Lower leg skin (tissue), 3 donors: ENCODE data around the gene NAALADL2.

Experiments
- POLR2A ChIP-seq, 2 donors: fragments of 450-650 bp; IDR thresholded peaks; one replicate each; pipeline ENCODE4 v1.6.1; 2016 to 2017; ENCODE audit warnings: antibody characterized with exemption in 2 of 2, mild to moderate bottlenecking in 1 of 2, moderate library complexity in 1 of 2
- TF ChIP-seq, protein P1 (sequence below), 3 donors: fragments of 450-650 bp; IDR thresholded peaks; one replicate each; pipeline ENCODE4 v1.5.1; 2016; ENCODE audit warnings: antibody characterized with exemption in 3 of 3, mild to moderate bottlenecking in 3 of 3, moderate library complexity in 2 of 3

DNA sequence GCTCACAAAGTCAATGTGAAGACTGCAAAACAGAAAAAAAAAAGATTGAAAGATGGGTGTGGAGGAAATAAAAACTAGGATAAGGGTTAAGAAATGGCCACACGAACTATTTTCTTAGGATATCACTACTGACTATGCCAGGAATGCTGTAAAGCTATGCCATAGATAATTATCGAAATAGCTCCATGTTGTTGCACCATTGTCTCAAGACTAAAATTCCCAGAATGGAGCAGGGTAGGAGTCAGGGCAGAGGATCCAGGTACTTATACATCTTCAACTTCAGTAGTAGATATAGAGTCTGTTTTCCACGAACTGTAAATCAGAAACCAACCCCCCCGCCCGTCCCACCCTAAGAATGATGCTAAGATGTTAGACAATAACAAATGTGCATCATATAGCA is 302.2 kb downstream of the NAALADL2 start:
- TF ChIP-seq POLR2A (IDR thresholded peaks at IDR 0.05), result no peak
- TF ChIP-seq, protein P1, sequence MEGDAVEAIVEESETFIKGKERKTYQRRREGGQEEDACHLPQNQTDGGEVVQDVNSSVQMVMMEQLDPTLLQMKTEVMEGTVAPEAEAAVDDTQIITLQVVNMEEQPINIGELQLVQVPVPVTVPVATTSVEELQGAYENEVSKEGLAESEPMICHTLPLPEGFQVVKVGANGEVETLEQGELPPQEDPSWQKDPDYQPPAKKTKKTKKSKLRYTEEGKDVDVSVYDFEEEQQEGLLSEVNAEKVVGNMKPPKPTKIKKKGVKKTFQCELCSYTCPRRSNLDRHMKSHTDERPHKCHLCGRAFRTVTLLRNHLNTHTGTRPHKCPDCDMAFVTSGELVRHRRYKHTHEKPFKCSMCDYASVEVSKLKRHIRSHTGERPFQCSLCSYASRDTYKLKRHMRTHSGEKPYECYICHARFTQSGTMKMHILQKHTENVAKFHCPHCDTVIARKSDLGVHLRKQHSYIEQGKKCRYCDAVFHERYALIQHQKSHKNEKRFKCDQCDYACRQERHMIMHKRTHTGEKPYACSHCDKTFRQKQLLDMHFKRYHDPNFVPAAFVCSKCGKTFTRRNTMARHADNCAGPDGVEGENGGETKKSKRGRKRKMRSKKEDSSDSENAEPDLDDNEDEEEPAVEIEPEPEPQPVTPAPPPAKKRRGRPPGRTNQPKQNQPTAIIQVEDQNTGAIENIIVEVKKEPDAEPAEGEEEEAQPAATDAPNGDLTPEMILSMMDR (IDR thresholded peaks at IDR 0.05), result no peak
